Measurements from ENCODE around the gene SPOCK1.

Gene SPOCK1

GRCh38 chr5:137217599-137218200 is 281.4 kb downstream of the SPOCK1 start:
- Histone ChIP-seq H3K27ac (no peak overlapping the region), H3K4me3 (no peak overlapping the region)

GRCh38 chr5:137216976-137217598 is 282.0 kb downstream of the SPOCK1 start:
- H3K4me3 ChIP-seq = no peak overlapping the region
- H3K27ac ChIP-seq = no peak overlapping the region

GRCh38 chr5:137215780-137216179 is 283.3 kb downstream of the SPOCK1 start:
- H3K4me3 ChIP-seq = no peak overlapping the region

GRCh38 chr5:137215261-137215660 is 283.9 kb downstream of the SPOCK1 start:
- Histone ChIP-seq H3K4me3 (no peak overlapping the region), H3K27ac (no peak overlapping the region)

More at GRCh38 chr5:137215780-137216179, 283.3 kb downstream of the SPOCK1 start:
- no peak overlapping the region for H3K27ac ChIP-seq

GRCh38 chr5:137214446-137215189 is 284.5 kb downstream of the SPOCK1 start:
- no peak overlapping the region for H3K27ac ChIP-seq
- no peak overlapping the region for H3K4me3 ChIP-seq

GRCh38 chr5:137212471-137212870 is 286.7 kb downstream of the SPOCK1 start:
- H3K4me3 ChIP-seq = no peak overlapping the region
- no peak overlapping the region for H3K27ac ChIP-seq

- H3K4me3 ChIP-seq = no peak overlapping the region
- H3K27ac ChIP-seq = no peak overlapping the region
These were observed 289.8 kb downstream of the SPOCK1 start for GRCh38 chr5:137209232-137209809.

- H3K27ac ChIP-seq = no peak overlapping the region
- H3K4me3 ChIP-seq = no peak overlapping the region
These were observed 291.9 kb downstream of the SPOCK1 start for GRCh38 chr5:137207023-137207760.

- Histone ChIP-seq H3K4me3 (no peak overlapping the region), H3K27ac (no peak overlapping the region)
These were observed 293.0 kb downstream of the SPOCK1 start for GRCh38 chr5:137206030-137206715.

GRCh38 chr5:137205231-137206027 is 293.7 kb downstream of the SPOCK1 start:
- no peak overlapping the region for H3K4me3 ChIP-seq
- no peak overlapping the region for H3K27ac ChIP-seq

GRCh38 chr5:137203011-137203632 is 296.0 kb downstream of the SPOCK1 start:
- no peak overlapping the region for H3K27ac ChIP-seq

GRCh38 chr5:137201876-137202275 is 297.2 kb downstream of the SPOCK1 start:
- Histone ChIP-seq H3K4me3 (no peak overlapping the region), H3K27ac (no peak overlapping the region)

More at GRCh38 chr5:137203011-137203632, 296.0 kb downstream of the SPOCK1 start:
- no peak overlapping the region for H3K4me3 ChIP-seq

- Histone ChIP-seq H3K4me3 (no peak overlapping the region), H3K27ac (no peak overlapping the region)
These were observed 298.0 kb downstream of the SPOCK1 start for GRCh38 chr5:137200906-137201700.

- Histone ChIP-seq H3K27ac (no peak overlapping the region), H3K4me3 (no peak overlapping the region)
These were observed 299.2 kb downstream of the SPOCK1 start for GRCh38 chr5:137199966-137200365.

- H3K4me3 ChIP-seq = no peak overlapping the region
- no peak overlapping the region for H3K27ac ChIP-seq
These were observed 299.9 kb downstream of the SPOCK1 start for GRCh38 chr5:137199201-137199600.

GRCh38 chr5:137195483-137195882 is 303.6 kb downstream of the SPOCK1 start:
- no peak overlapping the region for H3K27ac ChIP-seq
- no peak overlapping the region for H3K4me3 ChIP-seq

GRCh38 chr5:137194300-137194699 is 304.8 kb downstream of the SPOCK1 start:
- no peak overlapping the region for H3K27ac ChIP-seq
- H3K4me3 ChIP-seq = no peak overlapping the region
